ENCODE data around the gene CASP7. TPM values are rescaled to one million over a fixed set of nuclear protein-coding genes. Genes with fewer than 3 reads are reported as not detected.

CASP7 gene
- total RNA-seq, 2 experiments from 2014 or later: 14.6 to 16.4 TPM

GRCh38 chr10:113713640-113713982 lies 33.9 kb downstream of the CASP7 start:
- ChIA-PET POLR2A (no interaction called here), CTCF (interaction anchor here (0.5 kb wide), 1 partner anchor 1656 kb away, joined by 3 read pairs; no protein-coding TSS in a partner anchor)
- intact Hi-C loops (cut with DNase I, micrococcal nuclease): no loop called here
- Mint-ChIP-seq H3K4me1 (peaks cover 10% of the 10 kb centered on the region), H3K9me3 (ENCODE audit: low read depth) (no peaks in the 10 kb centered on the region), H3K36me3 (ENCODE audit: low read depth) (peaks cover 18% of the 10 kb centered on the region), H3K27ac (no peak overlapping the region), H3K27me3 (no peaks in the 10 kb centered on the region), H3K4me3 (no peak overlapping the region)
- ATAC-seq: no peak
- no peak for DNase-seq

GRCh38 chr10:113716109-113716910 lies 36.6 kb downstream of the CASP7 start:
- peaks cover 20% of the 10 kb centered on the region for H3K36me3 Mint-ChIP-seq (ENCODE audit: low read depth)
- H3K27ac Mint-ChIP-seq: no peak overlapping the region
- no peaks in the 10 kb centered on the region for H3K4me1 Mint-ChIP-seq
- no peak overlapping the region for H3K4me3 Mint-ChIP-seq
- H3K9me3 Mint-ChIP-seq (ENCODE audit: low read depth): no peaks in the 10 kb centered on the region
- no peaks in the 10 kb centered on the region for H3K27me3 Mint-ChIP-seq
- ChIA-PET CTCF (interaction anchor here (1.0 kb wide), 1 partner anchor 10 kb away, joined by 4 read pairs; no protein-coding TSS in a partner anchor), POLR2A (no interaction called here)
- intact Hi-C loops (cut with DNase I, micrococcal nuclease): no loop called here
- DNase-seq (no peak), ATAC-seq (no peak)

DNA sequence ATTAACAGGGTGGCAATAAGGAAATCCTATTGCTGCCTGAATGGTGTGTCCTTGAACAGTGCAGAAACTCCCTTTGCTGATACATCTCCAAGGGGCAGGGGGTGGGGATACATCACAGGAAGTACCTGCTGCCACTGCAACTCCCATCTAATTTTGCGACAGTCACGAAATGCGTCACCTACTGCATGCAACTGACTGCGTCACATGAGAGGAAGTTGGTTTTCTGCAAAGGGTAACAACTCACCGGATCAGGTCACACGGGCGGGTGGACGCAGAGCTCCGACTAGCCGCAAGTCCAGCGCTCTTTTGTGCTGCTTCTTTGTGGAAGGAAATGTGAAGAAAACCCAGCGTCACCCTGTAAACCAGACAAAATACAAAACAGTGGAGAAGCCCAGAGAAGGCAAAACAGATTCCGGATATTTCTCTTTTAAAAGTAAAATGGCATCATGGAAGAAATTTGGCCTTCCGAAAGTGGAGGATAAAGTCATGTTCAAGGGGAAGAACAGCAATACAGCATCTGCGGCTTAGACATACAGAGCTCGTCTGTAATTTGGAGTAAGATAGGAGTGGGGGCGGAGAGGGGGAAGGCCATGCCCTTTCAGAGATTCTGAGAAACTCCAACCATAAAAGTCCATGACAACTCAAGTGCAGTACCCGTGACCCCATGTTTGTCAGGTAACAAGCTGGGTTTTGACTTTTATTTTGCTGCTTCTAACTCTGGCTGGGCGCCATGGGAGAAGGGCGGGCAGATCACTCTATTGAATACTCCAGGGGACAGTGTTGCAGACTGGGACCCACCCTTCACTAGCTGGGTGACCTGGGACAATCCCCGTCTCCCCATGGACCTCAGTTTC lies 39.5 kb downstream of the CASP7 start:
- no peaks in the 10 kb centered on the region for H3K9me3 Mint-ChIP-seq (ENCODE audit: low read depth)
- H3K4me1 Mint-ChIP-seq: no peaks in the 10 kb centered on the region
- H3K36me3 Mint-ChIP-seq (ENCODE audit: low read depth): peaks cover 28% of the 10 kb centered on the region
- ATAC-seq (no peak), DNase-seq (no peak)
- CTCF ChIA-PET: no interaction called here
- H3K4me3 Mint-ChIP-seq: no peak overlapping the region
- no peak overlapping the region for H3K27ac Mint-ChIP-seq
- no peaks in the 10 kb centered on the region for H3K27me3 Mint-ChIP-seq
- intact Hi-C loops (cut with DNase I, micrococcal nuclease): no loop called here
- POLR2A ChIA-PET: no interaction called here

DNA sequence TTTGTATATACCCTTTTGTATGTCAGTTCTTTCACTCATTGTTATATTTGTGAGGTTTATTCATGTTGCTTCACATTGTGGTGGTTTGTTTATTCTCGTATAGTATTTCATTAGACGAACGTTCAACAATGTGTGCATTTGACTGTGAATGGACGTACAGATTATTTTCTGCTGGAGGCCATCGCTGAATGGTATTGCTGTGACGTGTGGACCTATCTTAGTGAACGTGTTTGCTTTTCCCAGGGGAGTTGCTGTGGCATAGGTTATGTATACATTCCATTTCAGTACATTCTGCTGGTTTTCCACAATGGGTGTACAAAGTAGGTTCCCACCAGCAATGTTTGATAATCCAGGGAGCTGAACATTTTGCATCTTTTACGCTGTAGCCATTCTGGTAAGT lies 40.7 kb downstream of the CASP7 start:
- no peaks in the 10 kb centered on the region for H3K4me1 Mint-ChIP-seq
- ATAC-seq: no peak
- ChIA-PET CTCF (no interaction called here), POLR2A (no interaction called here)
- no peak overlapping the region for H3K27ac Mint-ChIP-seq
- intact Hi-C loops (cut with DNase I, micrococcal nuclease): no loop called here
- H3K9me3 Mint-ChIP-seq (ENCODE audit: low read depth): no peaks in the 10 kb centered on the region
- H3K27me3 Mint-ChIP-seq: no peaks in the 10 kb centered on the region
- H3K36me3 Mint-ChIP-seq (ENCODE audit: low read depth): peaks cover 34% of the 10 kb centered on the region
- no peak for DNase-seq
- no peak overlapping the region for H3K4me3 Mint-ChIP-seq

DNA sequence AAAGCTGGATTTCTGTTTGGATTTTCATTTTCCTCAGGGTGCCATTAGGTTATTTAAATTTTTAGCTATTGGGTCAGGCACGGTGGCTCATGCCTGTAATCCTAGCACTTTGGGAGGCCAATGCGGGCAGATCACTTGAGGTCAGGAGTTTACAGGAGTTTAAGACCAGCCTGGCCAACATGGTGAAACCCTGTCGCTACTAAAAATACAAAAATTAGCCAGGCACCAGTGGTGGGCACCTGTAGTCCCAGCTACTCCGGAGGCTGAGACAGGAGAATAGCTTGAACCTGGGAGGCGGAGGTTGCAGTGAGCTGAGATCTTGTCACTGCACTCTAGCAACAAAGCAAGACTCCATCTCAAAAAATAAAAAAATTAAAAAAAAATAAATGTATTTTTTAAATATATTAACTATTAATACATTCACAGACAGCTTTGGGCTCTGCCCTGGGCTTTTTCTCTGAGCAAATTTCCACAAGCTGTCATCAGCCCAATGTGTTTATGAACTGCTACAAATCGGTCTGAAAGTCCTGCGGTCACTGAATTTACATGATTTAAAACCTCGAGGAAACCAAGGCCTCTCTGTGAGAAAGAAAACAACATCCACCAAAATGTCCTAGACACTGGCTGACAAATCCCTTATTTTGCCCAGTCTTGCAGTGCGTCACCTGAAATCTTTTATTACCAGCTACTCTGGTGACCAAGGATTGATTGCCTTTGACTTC lies 52.6 kb downstream of the CASP7 start:
- Mint-ChIP-seq H3K4me1 (no peaks in the 10 kb centered on the region), H3K27me3 (no peaks in the 10 kb centered on the region), H3K4me3 (no peak overlapping the region), H3K27ac (no peak overlapping the region), H3K9me3 (ENCODE audit: low read depth) (no peaks in the 10 kb centered on the region), H3K36me3 (ENCODE audit: low read depth) (peaks cover 26% of the 10 kb centered on the region)
- DNase-seq (no peak), ATAC-seq (no peak)
- intact Hi-C loops (cut with DNase I, micrococcal nuclease): no loop called here
- POLR2A ChIA-PET: no interaction called here
- CTCF ChIA-PET: interaction anchor here (0.6 kb wide), 1 partner anchor 134 kb away, joined by 3 read pairs; no protein-coding TSS in a partner anchor

- DNase-seq (no peak), ATAC-seq (no peak)
- H3K36me3 Mint-ChIP-seq (ENCODE audit: low read depth): peaks cover 22% of the 10 kb centered on the region
- no peaks in the 10 kb centered on the region for H3K27me3 Mint-ChIP-seq
- POLR2A ChIA-PET: no interaction called here
- intact Hi-C loops (cut with DNase I, micrococcal nuclease): no loop called here
- H3K4me1 Mint-ChIP-seq: no peaks in the 10 kb centered on the region
- no peaks in the 10 kb centered on the region for H3K9me3 Mint-ChIP-seq (ENCODE audit: low read depth)
- H3K27ac Mint-ChIP-seq: no peak overlapping the region
- H3K4me3 Mint-ChIP-seq: no peak overlapping the region
- CTCF ChIA-PET: no interaction called here
These were observed 53.3 kb downstream of the CASP7 start for GRCh38 chr10:113732966-113733365.

GRCh38 chr10:113733635-113734034 lies 53.9 kb downstream of the CASP7 start:
- ChIA-PET POLR2A (no interaction called here), CTCF (no interaction called here)
- no peak overlapping the region for H3K27ac Mint-ChIP-seq

GRCh38 chr10:113735913-113736312 lies 56.2 kb downstream of the CASP7 start:
- CTCF ChIA-PET: no interaction called here
- Mint-ChIP-seq H3K9me3 (ENCODE audit: low read depth) (no peaks in the 10 kb centered on the region), H3K4me1 (no peaks in the 10 kb centered on the region), H3K27ac (no peak overlapping the region), H3K4me3 (no peak overlapping the region), H3K27me3 (peaks cover 2% of the 10 kb centered on the region), H3K36me3 (ENCODE audit: low read depth) (no peaks in the 10 kb centered on the region)
- POLR2A ChIA-PET: no interaction called here
- intact Hi-C loops (cut with DNase I, micrococcal nuclease): no loop called here
- DNase-seq (peak; percentile 29), ATAC-seq (peak; percentile 73)

More at GRCh38 chr10:113733635-113734034, 53.9 kb downstream of the CASP7 start:
- no peaks in the 10 kb centered on the region for H3K9me3 Mint-ChIP-seq (ENCODE audit: low read depth)
- no peaks in the 10 kb centered on the region for H3K27me3 Mint-ChIP-seq
- intact Hi-C loops (cut with DNase I, micrococcal nuclease): no loop called here
- no peak for ATAC-seq
- H3K4me3 Mint-ChIP-seq: no peak overlapping the region
- no peaks in the 10 kb centered on the region for H3K4me1 Mint-ChIP-seq
- H3K36me3 Mint-ChIP-seq (ENCODE audit: low read depth): peaks cover 15% of the 10 kb centered on the region
- DNase-seq: no peak

- ATAC-seq (no peak), DNase-seq (no peak)
- H3K4me3 Mint-ChIP-seq: no peak overlapping the region
- H3K27me3 Mint-ChIP-seq: peaks cover 2% of the 10 kb centered on the region
- no peaks in the 10 kb centered on the region for H3K4me1 Mint-ChIP-seq
- no peaks in the 10 kb centered on the region for H3K9me3 Mint-ChIP-seq (ENCODE audit: low read depth)
- ChIA-PET POLR2A (no interaction called here), CTCF (no interaction called here)
- H3K36me3 Mint-ChIP-seq (ENCODE audit: low read depth): no peaks in the 10 kb centered on the region
- intact Hi-C loops (cut with DNase I, micrococcal nuclease): no loop called here
- no peak overlapping the region for H3K27ac Mint-ChIP-seq
These were observed 56.9 kb downstream of the CASP7 start for GRCh38 chr10:113736576-113736975.

DNA sequence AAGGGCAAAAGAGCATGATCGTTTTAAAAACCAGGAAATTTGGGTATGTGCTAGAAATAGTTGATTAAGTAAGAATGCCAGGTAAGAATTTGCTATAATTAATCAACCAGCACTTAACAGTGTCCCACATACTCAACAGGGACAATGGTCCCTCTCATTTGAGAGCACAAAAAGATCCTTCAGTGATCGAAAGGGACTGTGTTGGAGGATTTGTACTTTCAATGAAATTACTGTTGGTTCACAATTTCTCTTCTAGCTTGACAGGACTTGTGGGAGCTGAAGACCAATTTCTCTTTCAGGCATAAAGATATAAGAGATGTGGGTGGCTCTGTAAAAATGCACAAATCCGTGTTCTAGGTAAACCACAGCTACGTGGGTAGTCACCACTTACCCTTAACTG lies 59.3 kb downstream of the CASP7 start:
- peaks cover 5% of the 10 kb centered on the region for H3K27me3 Mint-ChIP-seq
- H3K27ac Mint-ChIP-seq: no peak overlapping the region
- no peaks in the 10 kb centered on the region for H3K36me3 Mint-ChIP-seq (ENCODE audit: low read depth)
- peaks cover 2% of the 10 kb centered on the region for H3K9me3 Mint-ChIP-seq (ENCODE audit: low read depth)
- no peak overlapping the region for H3K4me3 Mint-ChIP-seq
- ATAC-seq (no peak), DNase-seq (no peak)
- ChIA-PET CTCF (no interaction called here), POLR2A (no interaction called here)
- intact Hi-C loops (cut with DNase I, micrococcal nuclease): no loop called here
- no peaks in the 10 kb centered on the region for H3K4me1 Mint-ChIP-seq

GRCh38 chr10:113739577-113739976 lies 59.9 kb downstream of the CASP7 start:
- H3K9me3 Mint-ChIP-seq (ENCODE audit: low read depth): peaks cover 2% of the 10 kb centered on the region
- H3K4me1 Mint-ChIP-seq: no peaks in the 10 kb centered on the region
- no peak overlapping the region for H3K4me3 Mint-ChIP-seq
- peaks cover 11% of the 10 kb centered on the region for H3K27me3 Mint-ChIP-seq
- ATAC-seq: no peak
- CTCF ChIA-PET: no interaction called here
- POLR2A ChIA-PET: no interaction called here
- intact Hi-C loops (cut with DNase I, micrococcal nuclease): no loop called here
- no peak overlapping the region for H3K27ac Mint-ChIP-seq
- no peak for DNase-seq
- no peaks in the 10 kb centered on the region for H3K36me3 Mint-ChIP-seq (ENCODE audit: low read depth)

GRCh38 chr10:113740850-113741249 lies 61.1 kb downstream of the CASP7 start:
- ATAC-seq (no peak), DNase-seq (no peak)
- ChIA-PET CTCF (no interaction called here), POLR2A (no interaction called here)
- intact Hi-C loops (cut with DNase I, micrococcal nuclease): no loop called here
- peaks cover 13% of the 10 kb centered on the region for H3K27me3 Mint-ChIP-seq
- no peak overlapping the region for H3K4me3 Mint-ChIP-seq
- no peak overlapping the region for H3K27ac Mint-ChIP-seq
- peaks cover 2% of the 10 kb centered on the region for H3K9me3 Mint-ChIP-seq (ENCODE audit: low read depth)
- no peaks in the 10 kb centered on the region for H3K36me3 Mint-ChIP-seq (ENCODE audit: low read depth)
- no peaks in the 10 kb centered on the region for H3K4me1 Mint-ChIP-seq
